Measurements from ENCODE around the gene GSTA4.
"Not testable (repeated sequence)": the region's sequence is repeated elsewhere in the genome, so short reads cannot be mapped to it uniquely, and the experiment has no call there.

GSTA4 gene

GRCh38 chr6:52965380-52965779 lies 29.7 kb downstream of the GSTA4 start:
- Mint-ChIP-seq H3K4me3 (no peak overlapping the region), H3K27me3 (peaks cover 2% of the 10 kb centered on the region), H3K27ac (no peak overlapping the region)

GRCh38 chr6:52964318-52964717 lies 30.8 kb downstream of the GSTA4 start:
- no peaks in the 10 kb centered on the region for H3K9me3 Mint-ChIP-seq
- H3K27me3 Mint-ChIP-seq = peaks cover 2% of the 10 kb centered on the region
- no peak overlapping the region for H3K4me3 Mint-ChIP-seq
- H3K4me1 Mint-ChIP-seq = no peaks in the 10 kb centered on the region
- no peaks in the 10 kb centered on the region for H3K36me3 Mint-ChIP-seq
- no peak overlapping the region for H3K27ac Mint-ChIP-seq

More at GRCh38 chr6:52965380-52965779, 29.7 kb downstream of the GSTA4 start:
- H3K36me3 Mint-ChIP-seq = no peaks in the 10 kb centered on the region
- H3K9me3 Mint-ChIP-seq = no peaks in the 10 kb centered on the region
- H3K4me1 Mint-ChIP-seq = no peaks in the 10 kb centered on the region

- Mint-ChIP-seq H3K36me3 (no peaks in the 10 kb centered on the region), H3K27ac (no peak overlapping the region), H3K4me3 (no peak overlapping the region), H3K9me3 (no peaks in the 10 kb centered on the region), H3K4me1 (no peaks in the 10 kb centered on the region), H3K27me3 (peaks cover 2% of the 10 kb centered on the region)
Measured at GRCh38 chr6:52962701-52963100, 32.4 kb downstream of the GSTA4 start.

GRCh38 chr6:52961022-52961421 lies 34.1 kb downstream of the GSTA4 start:
- H3K27me3 Mint-ChIP-seq, H3K9me3 Mint-ChIP-seq, H3K36me3 Mint-ChIP-seq, H3K4me3 Mint-ChIP-seq, H3K4me1 Mint-ChIP-seq, H3K27ac Mint-ChIP-seq: not testable (repeated sequence)

GRCh38 chr6:52960211-52960610 lies 34.9 kb downstream of the GSTA4 start:
- H3K4me3 Mint-ChIP-seq, H3K9me3 Mint-ChIP-seq, H3K4me1 Mint-ChIP-seq, H3K27me3 Mint-ChIP-seq, H3K36me3 Mint-ChIP-seq, H3K27ac Mint-ChIP-seq: not testable (repeated sequence)

GRCh38 chr6:52958546-52959255 lies 36.4 kb downstream of the GSTA4 start:
- peaks cover 4% of the 10 kb centered on the region for H3K27me3 Mint-ChIP-seq
- H3K36me3 Mint-ChIP-seq = no peaks in the 10 kb centered on the region
- peaks cover 5% of the 10 kb centered on the region for H3K9me3 Mint-ChIP-seq
- H3K4me1 Mint-ChIP-seq = no peaks in the 10 kb centered on the region
- no peak overlapping the region for H3K27ac Mint-ChIP-seq
- H3K4me3 Mint-ChIP-seq = no peak overlapping the region

- no peaks in the 10 kb centered on the region for H3K4me1 Mint-ChIP-seq
- H3K36me3 Mint-ChIP-seq = no peaks in the 10 kb centered on the region
- H3K4me3 Mint-ChIP-seq = no peak overlapping the region
Measured at GRCh38 chr6:52955871-52956270, 39.2 kb downstream of the GSTA4 start.

GRCh38 chr6:52953911-52954839 lies 40.9 kb downstream of the GSTA4 start:
- no peak overlapping the region for H3K4me3 Mint-ChIP-seq
- peaks cover 2% of the 10 kb centered on the region for H3K27me3 Mint-ChIP-seq
- no peaks in the 10 kb centered on the region for H3K4me1 Mint-ChIP-seq
- H3K27ac Mint-ChIP-seq = no peak overlapping the region
- peaks cover 5% of the 10 kb centered on the region for H3K9me3 Mint-ChIP-seq
- no peaks in the 10 kb centered on the region for H3K36me3 Mint-ChIP-seq

More at GRCh38 chr6:52955871-52956270, 39.2 kb downstream of the GSTA4 start:
- H3K27me3 Mint-ChIP-seq = peaks cover 2% of the 10 kb centered on the region
- no peak overlapping the region for H3K27ac Mint-ChIP-seq
- H3K9me3 Mint-ChIP-seq = peaks cover 5% of the 10 kb centered on the region

GRCh38 chr6:52946306-52946705 lies 48.8 kb downstream of the GSTA4 start:
- H3K4me3 Mint-ChIP-seq = no peak overlapping the region
- H3K4me1 Mint-ChIP-seq = peaks cover 9% of the 10 kb centered on the region
- H3K36me3 Mint-ChIP-seq = no peaks in the 10 kb centered on the region
- no peaks in the 10 kb centered on the region for H3K9me3 Mint-ChIP-seq
- H3K27me3 Mint-ChIP-seq = peaks cover 10% of the 10 kb centered on the region
- no peak overlapping the region for H3K27ac Mint-ChIP-seq

- not testable (repeated sequence) for H3K4me3 Mint-ChIP-seq, H3K27ac Mint-ChIP-seq
Measured at GRCh38 chr6:52942821-52943220, 52.3 kb downstream of the GSTA4 start.

GRCh38 chr6:52942221-52942620 lies 52.9 kb downstream of the GSTA4 start:
- Mint-ChIP-seq H3K4me3 (no peak overlapping the region), H3K27ac (no peak overlapping the region), H3K4me1 (peaks cover 9% of the 10 kb centered on the region), H3K36me3 (no peaks in the 10 kb centered on the region), H3K27me3 (peaks cover 10% of the 10 kb centered on the region), H3K9me3 (no peaks in the 10 kb centered on the region)

More at GRCh38 chr6:52942821-52943220, 52.3 kb downstream of the GSTA4 start:
- H3K27me3 Mint-ChIP-seq = peaks cover 10% of the 10 kb centered on the region
- H3K36me3 Mint-ChIP-seq, H3K4me1 Mint-ChIP-seq, H3K9me3 Mint-ChIP-seq: not testable (repeated sequence)

- Mint-ChIP-seq H3K27me3 (peaks cover 4% of the 10 kb centered on the region), H3K4me3 (no peak overlapping the region), H3K27ac (no peak overlapping the region), H3K9me3 (no peaks in the 10 kb centered on the region), H3K36me3 (no peaks in the 10 kb centered on the region), H3K4me1 (no peaks in the 10 kb centered on the region)
Measured at GRCh38 chr6:52937908-52938307, 57.2 kb downstream of the GSTA4 start.

- Mint-ChIP-seq H3K27me3 (no peaks in the 10 kb centered on the region), H3K4me3 (no peak overlapping the region), H3K27ac (no peak overlapping the region), H3K9me3 (no peaks in the 10 kb centered on the region), H3K36me3 (no peaks in the 10 kb centered on the region), H3K4me1 (no peaks in the 10 kb centered on the region)
Measured at GRCh38 chr6:52933778-52934177, 61.3 kb downstream of the GSTA4 start.

- H3K4me3 Mint-ChIP-seq = no peak overlapping the region
- no peaks in the 10 kb centered on the region for H3K36me3 Mint-ChIP-seq
- H3K27me3 Mint-ChIP-seq = no peaks in the 10 kb centered on the region
- H3K9me3 Mint-ChIP-seq = no peaks in the 10 kb centered on the region
- H3K27ac Mint-ChIP-seq = no peak overlapping the region
- no peaks in the 10 kb centered on the region for H3K4me1 Mint-ChIP-seq
Measured at GRCh38 chr6:52931351-52931750, 63.7 kb downstream of the GSTA4 start.

GRCh38 chr6:52929321-52930164 lies 65.5 kb downstream of the GSTA4 start:
- no peaks in the 10 kb centered on the region for H3K36me3 Mint-ChIP-seq
- H3K27ac Mint-ChIP-seq = no peak overlapping the region
- no peaks in the 10 kb centered on the region for H3K9me3 Mint-ChIP-seq
- H3K4me3 Mint-ChIP-seq = no peak overlapping the region
- H3K27me3 Mint-ChIP-seq = no peaks in the 10 kb centered on the region
- H3K4me1 Mint-ChIP-seq = no peaks in the 10 kb centered on the region

Data from activated naive CD4-positive, alpha-beta T cell treated with anti-CD3 and anti-CD28 coated beads, Interleukin-2, amount 50 U/mL, for 24 hours (primary cell).